GM19239 (cell line): ENCODE data around the gene STRIP2.
"Not testable (repeated sequence)": the region's sequence is repeated elsewhere in the genome, so short reads cannot be mapped to it uniquely, and the experiment has no call there.

ENCODE experiments used
- DNase-seq: peaks from one replicate; pipeline ENCODE4 v3.0.0; 2011; ENCODE audit warnings: low spot score; ENCODE audit not compliant: insufficient read length
- FAIRE-seq: peaks from 2 replicates; lab custom pipeline; 2011; peaks lifted over from hg19 to GRCh38; lab: Jason Lieb, UNC

STRIP2 gene, protein sequence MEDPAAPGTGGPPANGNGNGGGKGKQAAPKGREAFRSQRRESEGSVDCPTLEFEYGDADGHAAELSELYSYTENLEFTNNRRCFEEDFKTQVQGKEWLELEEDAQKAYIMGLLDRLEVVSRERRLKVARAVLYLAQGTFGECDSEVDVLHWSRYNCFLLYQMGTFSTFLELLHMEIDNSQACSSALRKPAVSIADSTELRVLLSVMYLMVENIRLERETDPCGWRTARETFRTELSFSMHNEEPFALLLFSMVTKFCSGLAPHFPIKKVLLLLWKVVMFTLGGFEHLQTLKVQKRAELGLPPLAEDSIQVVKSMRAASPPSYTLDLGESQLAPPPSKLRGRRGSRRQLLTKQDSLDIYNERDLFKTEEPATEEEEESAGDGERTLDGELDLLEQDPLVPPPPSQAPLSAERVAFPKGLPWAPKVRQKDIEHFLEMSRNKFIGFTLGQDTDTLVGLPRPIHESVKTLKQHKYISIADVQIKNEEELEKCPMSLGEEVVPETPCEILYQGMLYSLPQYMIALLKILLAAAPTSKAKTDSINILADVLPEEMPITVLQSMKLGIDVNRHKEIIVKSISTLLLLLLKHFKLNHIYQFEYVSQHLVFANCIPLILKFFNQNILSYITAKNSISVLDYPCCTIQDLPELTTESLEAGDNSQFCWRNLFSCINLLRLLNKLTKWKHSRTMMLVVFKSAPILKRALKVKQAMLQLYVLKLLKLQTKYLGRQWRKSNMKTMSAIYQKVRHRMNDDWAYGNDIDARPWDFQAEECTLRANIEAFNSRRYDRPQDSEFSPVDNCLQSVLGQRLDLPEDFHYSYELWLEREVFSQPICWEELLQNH

DNA sequence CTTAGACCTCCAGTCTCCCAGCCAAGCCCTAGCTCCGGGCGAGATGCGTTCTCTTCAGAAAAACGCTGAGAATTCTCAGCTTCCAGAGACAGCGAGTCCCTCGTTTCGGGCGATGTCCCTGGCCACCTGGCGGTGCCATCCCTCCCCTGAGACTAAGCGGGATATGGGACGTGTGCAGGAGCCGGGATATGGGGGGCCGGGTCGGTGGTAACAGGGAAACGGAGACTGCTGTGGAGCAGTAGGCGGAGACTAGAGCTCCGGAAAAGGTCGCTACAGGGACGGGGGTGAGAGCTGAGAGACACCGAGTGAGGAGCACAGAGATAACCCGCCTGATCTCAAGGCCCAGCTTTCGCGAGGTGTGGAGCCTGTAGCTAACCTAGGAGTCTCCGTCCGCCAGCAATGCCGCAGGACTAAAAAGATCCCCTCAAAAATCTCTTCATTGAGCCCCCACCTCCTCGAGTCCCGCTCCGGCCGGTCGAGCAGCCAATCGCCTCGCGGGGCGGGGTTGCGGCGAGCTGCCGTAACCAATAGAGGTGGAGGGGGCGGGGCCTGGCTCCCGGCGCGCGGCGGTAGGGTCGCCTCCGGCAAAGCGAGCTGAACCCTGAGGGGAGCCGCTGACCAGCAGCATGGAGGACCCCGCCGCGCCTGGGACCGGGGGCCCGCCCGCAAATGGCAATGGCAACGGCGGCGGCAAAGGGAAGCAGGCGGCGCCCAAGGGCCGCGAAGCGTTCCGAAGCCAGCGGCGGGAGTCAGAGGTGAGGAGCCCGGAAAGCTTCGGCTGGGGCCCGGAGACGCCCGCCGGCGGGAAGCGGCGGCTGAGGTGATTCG is at the start of gene STRIP2:
STRIP2 (plus strand) TSS at position 586 of the 828 bp plus-strand sequence; CDS start at position 627, 41 bp downstream.
- FAIRE-seq = peak; percentile 86
- peak; percentile 88 for DNase-seq

DNA sequence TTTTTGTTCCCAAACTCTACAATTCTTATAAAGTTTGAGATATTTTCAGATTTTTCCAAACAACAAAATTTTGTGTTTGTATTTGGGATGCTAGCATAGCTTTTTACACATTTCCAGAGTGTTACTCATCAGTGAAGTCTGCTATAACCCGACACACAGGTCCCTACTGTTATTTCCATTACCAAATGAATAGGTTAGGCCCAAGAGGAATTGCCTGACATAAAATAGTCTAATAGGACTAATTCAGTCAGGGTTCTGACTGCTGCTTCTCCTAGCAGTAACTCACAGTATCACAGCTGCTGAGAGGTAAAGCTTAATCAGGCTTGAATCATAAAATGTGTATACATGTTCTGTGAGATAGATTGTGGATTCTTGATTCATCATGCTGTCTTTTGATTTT is 49.1 kb upstream of the STRIP2 start:
- no peak for DNase-seq

DNA sequence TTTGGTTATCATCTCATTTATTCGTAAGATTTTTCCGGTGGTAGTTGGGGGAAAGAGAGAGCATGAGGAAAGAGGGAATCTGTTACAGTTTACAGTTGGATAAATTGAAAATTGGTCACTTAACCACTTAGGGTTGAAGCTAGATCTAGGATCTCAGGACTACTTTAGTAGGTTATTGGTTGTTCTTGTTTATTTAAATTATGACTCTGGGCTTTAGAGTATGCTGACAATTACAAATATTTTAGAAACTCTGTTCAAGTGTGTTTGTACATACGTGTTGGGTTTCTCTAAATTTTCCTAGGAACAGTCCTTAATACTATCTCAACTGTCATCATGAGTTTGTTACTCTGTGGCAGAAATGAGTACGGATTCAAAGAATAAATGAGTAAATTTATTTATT is 48.6 kb upstream of the STRIP2 start:
- DNase-seq (no peak), FAIRE-seq (no peak)

More for the DNA sequence above, 49.1 kb upstream of the STRIP2 start:
- no peak for FAIRE-seq

DNA sequence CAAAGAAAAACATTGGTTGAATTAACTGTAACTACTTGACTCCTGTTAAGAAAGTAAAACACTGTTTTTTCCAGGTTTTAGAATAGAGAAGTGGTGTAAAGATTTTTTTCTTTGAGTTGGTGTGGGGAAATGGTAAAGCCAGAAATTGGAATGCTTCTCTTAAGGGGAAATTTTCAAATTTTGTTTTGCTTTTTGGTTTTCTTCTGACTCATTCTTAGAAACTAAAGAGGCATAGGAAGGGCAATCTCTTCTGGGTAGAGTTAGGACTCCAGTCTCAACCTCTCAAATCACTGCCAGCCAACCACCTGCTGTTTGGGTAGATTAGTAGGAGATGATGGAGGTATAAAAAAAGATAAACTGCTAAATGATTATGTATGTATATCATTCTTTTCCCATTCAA is 47.7 kb upstream of the STRIP2 start:
- FAIRE-seq (no peak), DNase-seq (no peak)

DNA sequence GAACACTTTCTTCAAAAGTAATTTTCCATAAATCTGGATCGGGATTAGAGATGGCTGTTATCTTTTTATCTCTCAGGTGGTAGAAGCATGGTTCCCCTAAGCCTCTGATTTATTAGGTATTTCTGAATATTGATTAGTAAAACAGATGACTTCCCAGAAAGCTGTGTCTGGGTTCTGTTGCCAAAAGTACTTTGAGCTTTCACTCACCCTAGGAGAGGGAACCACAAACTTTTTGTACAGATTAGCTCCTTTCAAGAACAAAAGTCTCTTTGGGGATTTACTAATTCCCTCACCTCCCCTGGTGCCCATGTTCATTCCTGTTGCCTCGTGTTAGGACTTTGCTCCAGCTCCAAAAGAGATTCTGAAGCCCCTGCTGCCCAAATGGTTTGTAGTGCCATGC is 46.7 kb upstream of the STRIP2 start:
- no peak for DNase-seq
- FAIRE-seq = no peak

DNA sequence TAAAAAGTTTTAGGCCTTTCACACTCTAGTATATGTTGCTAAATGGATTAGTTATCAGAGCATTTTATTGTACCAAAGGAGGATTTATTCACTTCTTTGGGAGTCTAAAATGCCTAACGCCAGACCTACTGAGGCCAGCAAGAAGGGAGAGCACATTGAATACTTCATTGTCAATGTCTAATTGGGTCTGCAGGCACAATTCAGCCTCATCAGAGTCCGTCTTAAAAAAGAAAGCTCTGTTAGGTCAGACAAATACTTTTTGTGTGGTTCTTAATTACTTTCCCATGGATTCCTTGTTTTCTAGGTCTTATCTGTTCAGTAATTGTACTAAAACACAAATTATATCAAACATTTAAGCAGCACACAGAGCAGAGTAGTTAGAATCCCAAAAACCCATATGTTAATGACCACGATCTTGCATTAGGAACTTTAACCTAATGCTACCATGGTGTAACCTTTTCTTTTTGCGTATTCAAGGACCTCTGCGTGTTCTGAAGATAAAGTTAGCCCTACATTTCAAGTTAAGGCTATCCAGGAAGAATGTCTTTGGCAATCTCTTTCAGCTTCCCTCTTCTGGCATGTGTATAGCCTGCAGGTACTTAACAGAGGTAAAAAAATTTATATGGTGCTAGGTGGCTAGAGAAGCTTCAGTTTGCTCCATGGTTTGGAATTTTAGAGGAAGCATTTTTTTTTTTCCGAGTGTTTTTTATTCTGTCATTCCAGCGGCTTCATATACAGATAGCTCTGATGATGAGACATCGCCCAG is 45.7 kb upstream of the STRIP2 start:
- DNase-seq (no peak), FAIRE-seq (no peak)

DNA sequence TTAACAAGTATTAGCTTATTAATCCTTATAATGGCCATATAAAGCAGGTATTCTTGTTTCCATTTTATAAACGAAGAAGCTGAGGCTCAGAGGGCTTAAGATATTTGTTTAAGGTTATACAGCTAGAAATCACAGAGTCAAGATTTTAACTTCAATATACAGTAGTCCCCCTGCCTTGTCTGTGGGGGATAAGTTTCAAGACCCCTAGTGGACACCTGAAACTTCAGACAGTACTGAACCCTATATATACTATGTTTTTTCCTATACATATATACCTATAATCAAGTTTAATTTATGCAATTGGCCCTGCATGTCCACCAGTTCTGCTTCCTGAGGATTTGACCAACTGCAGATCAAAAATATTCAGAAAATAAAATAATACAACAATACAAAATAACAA is 44.4 kb upstream of the STRIP2 start:
- FAIRE-seq = no peak
- DNase-seq = no peak

DNA sequence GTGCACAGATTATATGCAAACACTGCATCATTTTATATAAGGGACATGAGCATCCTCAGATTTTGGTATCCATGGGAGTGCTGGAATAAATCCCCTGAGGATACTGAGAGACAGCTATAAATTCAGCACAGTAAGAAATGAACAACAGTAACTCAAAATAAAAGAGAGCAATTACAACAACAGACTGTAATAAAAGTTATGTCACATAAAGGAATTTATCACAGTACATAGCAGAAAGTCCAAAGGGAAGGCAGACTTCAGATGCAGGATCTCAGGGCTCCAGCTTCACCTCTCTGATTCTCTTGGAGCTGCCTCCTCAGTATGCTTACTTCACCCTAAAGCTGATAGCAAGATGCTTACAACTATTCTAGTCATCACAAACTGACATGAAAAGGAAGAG is 43.9 kb upstream of the STRIP2 start:
- no peak for DNase-seq
- FAIRE-seq = no peak

DNA sequence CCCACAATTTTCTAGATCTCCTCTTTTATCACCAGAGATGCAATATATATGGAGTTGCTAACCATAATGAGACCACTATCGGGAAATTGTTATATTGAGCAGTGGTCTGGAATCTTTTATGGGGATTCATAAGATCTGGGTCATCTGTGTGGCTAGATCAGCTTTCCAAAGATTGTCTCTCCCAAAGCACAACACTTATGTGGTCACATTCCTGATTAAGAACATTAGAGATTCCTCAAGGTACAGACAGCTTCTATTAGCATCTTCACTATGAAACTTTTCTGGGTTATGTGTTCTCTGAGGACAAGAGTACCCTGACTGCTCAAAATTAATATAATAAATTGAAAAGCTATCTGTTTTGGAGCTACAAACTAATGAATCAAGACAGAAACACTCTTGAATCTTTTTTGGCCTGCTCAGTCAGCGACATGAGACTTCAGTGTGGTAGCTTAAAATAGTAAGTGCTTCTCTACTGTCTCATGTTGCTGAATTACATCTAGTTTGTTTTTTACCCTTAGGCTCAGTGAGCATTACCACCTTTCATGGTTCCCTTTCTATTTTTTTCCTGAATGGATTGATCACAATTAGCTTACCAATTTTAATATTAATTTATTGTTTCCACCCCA is 42.6 kb upstream of the STRIP2 start:
- FAIRE-seq (no peak), DNase-seq (no peak)

DNA sequence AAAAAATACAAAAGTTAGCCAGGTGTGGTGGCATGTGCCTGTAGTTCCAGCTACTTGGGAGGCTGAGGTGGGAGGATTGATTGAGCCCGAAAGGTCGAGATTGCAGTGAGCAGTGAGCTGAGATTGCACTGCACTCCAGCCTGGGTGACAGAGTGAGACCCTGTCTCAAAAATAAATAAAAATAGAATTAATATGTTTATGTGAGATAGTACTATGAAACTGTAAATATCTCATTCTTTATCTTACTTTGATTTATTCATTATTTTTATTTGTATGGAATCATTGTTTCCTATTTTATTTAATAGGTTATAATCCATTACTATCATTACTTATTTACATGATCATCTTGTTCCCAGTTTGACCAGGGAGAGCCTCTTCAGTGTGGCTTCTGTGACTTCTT is 41.0 kb upstream of the STRIP2 start:
- DNase-seq (no peak), FAIRE-seq (no peak)

DNA sequence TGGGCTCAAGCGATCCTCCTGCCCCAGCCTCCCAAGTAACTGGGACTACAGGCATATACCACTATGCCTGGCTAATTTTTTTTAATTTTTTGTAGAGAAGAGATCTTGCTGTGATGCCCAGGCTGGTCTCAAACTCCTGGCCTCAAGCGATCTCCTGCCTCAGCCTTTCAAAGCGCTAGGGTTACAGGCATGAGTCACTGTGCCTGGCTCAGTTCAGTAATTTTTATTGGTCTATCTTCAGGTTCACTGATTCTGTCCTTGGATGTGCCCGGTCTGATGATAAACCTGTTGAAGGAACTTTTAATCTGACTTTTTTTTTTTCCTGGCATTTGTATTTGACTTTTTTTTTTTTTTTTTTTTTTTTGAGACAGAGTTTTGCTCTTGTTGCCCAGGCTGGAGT is 40.1 kb upstream of the STRIP2 start:
- FAIRE-seq = no peak
- no peak for DNase-seq

DNA sequence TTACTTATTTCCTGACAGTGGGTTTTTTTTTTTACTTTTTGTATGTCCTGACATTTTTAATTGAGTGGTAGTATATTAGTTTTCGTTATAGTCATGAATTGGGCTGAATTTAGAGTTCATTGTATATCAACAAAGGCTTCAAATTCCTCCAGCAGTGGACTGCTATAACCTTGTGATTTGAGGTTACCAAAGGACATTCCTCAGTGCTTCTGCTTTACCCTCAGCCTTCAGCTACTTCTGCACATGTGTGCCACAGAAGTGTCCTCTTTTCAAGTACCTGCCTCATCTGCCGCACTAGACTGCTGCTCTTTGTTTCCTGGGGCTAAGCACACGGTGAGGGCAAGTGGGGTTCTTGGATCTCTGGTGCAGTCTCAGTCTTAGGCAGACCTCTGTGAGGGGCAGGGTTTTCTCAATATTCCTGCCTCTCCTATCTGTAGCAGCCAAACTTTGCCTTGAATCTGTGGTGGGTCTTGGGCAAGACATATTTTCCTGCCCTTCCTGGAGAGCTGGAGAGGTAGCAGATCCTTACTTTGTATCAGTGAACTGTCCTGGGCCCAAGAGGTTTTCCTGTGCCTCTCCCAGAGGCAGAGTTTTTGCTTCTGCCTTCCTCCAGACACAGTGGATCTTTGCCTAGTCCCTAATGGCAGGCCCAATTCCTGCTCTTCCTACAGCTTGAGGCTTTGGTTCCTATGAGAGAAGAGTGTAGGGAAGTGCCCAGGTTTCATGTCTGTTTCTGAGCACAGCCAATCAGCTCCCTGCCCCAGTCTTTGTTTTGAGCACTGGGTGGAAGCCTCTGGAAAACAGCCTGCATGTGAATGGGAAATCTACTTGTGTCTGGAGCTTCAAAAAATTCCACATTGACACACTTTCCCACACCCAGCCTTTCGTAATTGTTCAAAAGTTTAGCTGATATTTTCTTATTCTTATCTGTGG is 39.0 kb upstream of the STRIP2 start:
- no peak for FAIRE-seq
- DNase-seq = no peak

DNA sequence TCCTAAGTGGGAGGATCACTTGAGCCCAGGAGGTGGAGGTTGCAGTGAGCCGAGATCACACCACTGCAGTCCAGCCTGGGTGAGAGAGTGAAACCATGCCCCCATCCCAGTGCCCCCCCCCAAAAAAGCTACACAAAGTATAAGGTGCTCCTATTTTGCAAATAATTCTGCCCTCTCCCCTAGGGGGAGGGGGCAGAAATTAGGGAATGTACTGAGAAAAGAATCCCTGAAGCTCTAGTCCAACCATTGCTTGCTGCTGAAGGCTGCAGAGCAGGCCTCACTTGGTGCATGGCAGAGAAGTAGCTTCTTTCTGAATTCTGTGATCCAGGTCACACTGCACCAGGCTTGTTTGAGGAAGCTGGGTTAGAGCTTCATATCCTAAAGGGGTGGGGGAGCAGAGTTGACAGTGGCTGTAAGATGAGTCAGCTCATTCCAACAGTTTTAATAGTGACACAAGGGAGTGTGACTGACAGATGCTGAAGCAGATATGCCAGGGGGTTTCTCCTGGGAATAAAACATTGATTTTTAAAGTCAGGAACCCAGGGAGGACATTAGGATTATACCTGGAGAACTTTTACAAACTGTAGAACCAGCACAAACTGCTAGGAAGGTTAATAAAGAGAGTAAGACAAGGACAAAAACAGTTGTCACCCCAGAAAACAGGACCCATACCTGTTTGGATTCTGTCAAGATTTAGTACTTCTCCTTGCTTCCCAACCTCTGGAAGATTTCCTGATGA is 32.8 kb upstream of the STRIP2 start:
- DNase-seq (no peak), FAIRE-seq (no peak)

DNA sequence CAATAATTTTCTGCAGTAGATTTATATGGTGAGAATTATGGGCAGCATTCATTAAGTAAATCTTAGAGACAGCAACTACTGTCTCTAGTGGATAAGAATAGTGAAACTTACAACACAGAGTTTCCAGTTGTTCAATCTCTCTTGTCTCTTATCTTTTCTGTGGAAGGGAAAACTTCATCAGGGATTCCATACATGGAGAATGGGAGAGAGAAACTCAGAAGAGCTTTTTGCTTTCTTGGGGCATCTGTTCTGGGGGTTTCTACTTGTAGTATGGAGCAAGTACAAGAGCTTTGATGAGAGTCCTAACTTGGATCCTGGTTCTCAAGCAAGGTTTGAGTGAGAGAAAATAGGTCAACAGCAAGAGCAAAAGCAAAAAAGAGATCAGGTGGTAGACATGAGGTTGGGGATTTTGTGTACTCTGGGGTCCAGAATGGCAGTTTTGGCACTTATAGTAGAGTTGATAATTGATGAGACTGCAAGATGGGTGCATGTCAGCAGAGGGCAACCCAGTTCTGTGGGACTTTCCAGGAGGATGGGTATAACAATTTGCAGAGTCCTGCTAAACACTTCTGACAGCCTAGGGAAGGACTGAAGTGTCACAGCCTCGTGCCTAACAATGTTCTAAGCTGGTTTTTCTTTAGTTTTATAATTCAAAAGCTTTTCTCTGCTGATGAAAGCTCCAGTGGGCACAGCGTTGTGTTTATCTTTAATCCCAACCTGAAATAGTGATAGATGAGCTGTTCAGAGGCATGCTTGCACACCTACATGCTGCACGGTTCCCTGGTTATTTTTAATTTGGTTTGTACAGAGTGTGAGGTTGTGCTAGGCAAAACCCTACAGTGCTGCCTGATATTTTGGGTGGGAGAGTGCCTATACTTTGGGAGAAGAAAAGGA is 32.0 kb upstream of the STRIP2 start:
- FAIRE-seq = no peak
- DNase-seq = no peak

DNA sequence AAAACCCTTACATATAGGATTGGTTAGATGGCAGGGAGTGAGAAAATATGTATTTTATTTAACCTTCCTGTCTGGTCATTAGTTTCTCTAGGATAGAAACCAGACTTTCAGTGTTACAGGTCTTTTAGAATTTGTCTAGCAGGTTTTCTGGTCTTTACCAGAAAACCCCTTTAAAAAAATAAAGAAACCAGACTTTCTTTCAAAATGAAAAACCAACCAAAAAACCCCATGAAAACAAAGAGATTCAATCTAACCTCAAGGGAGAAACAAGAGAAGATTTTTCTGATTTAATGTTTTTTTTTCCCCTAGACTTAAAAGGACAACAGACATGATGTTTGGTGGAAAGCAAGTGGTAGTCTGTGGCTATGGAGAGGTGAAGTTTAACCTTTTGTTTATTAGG is 28.7 kb upstream of the STRIP2 start:
- FAIRE-seq (no peak), DNase-seq (no peak)

DNA sequence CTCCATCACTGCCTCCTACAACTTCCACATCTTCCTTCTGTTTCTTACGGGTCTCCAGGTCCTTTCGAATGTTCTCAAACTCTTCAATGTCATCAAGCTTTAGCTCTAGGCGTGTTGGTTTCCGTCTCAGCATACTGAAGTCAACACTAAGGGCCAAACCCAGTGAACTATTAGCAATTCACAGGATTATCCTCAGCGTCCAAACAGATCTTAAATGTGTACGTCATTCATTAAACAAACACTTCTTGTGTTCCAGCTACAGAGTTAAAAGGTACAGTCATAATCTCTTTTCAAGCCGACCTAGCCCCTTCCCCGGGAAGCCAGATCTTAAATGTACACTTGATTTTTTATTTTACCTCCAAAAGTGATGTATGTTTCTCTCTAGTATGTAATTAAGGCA is 24.0 kb upstream of the STRIP2 start:
- DNase-seq = not testable (repeated sequence)
- FAIRE-seq = peak; percentile 51

DNA sequence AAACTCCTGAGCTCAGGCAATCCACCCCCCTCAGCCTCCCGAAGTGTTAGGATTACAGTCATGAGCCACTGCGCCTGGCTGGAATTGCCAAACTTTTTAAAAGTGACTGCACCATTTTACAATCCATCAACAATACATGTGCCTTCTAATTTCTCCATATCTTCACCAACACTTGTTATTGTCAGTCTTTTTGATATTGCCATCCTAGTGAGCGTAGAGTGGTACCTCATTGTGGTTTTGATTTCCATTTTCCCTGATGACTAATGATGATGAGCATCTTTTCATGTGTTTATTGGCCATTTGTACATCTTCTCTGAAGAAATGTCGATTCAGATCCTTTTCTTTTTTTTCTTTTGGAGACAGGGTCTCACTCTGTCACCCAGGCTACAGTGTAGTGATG is 21.7 kb upstream of the STRIP2 start:
- DNase-seq = no peak
- FAIRE-seq = no peak
